HG03575 (cell line): Measurements from ENCODE around the gene MCF2L2.
"Not testable (repeated sequence)": the region's sequence is repeated elsewhere in the genome, so short reads cannot be mapped to it uniquely, and the experiment has no call there.

Experiments
- ATAC-seq: cut with Tn5 transposase; IDR thresholded peaks from one replicate; pipeline ENCODE4 v1.9.1; 2021; ENCODE audit not compliant: unreplicated experiment, insufficient number of reproducible peaks, low FRiP score; ENCODE audit errors: extremely low read depth

Gene MCF2L2

GRCh38 chr3:183446838-183447205 is 18.4 kb upstream of the MCF2L2 start:
- ATAC-seq: no peak

- no peak for ATAC-seq
Measured at GRCh38 chr3:183444748-183445147, 16.3 kb upstream of the MCF2L2 start.

- ATAC-seq: no peak
Measured at GRCh38 chr3:183443395-183444385, 15.3 kb upstream of the MCF2L2 start.

GRCh38 chr3:183442994-183443393 is 14.6 kb upstream of the MCF2L2 start:
- no peak for ATAC-seq

GRCh38 chr3:183440521-183440920 is 12.1 kb upstream of the MCF2L2 start:
- ATAC-seq: not testable (repeated sequence)

GRCh38 chr3:183439515-183439914 is 11.1 kb upstream of the MCF2L2 start:
- no peak for ATAC-seq

- no peak for ATAC-seq
Measured at GRCh38 chr3:183438735-183439134, 10.3 kb upstream of the MCF2L2 start.

- ATAC-seq: no peak
Measured at GRCh38 chr3:183437666-183438564, 9.5 kb upstream of the MCF2L2 start.

- ATAC-seq: no peak
Measured at GRCh38 chr3:183437061-183437460, 8.6 kb upstream of the MCF2L2 start.

GRCh38 chr3:183435661-183436060 is 7.2 kb upstream of the MCF2L2 start:
- peak; percentile 82 for ATAC-seq

GRCh38 chr3:183434992-183435391 is 6.6 kb upstream of the MCF2L2 start:
- ATAC-seq: no peak

- no peak for ATAC-seq
Measured at GRCh38 chr3:183434503-183434902, 6.1 kb upstream of the MCF2L2 start.

GRCh38 chr3:183430325-183430957 is 2.0 kb upstream of the MCF2L2 start:
- ATAC-seq: no peak

- no peak for ATAC-seq
Measured at GRCh38 chr3:183427876-183428446, 458 bp downstream of the MCF2L2 start.

GRCh38 chr3:183427196-183427875 is 1.1 kb downstream of the MCF2L2 start:
- no peak for ATAC-seq

- ATAC-seq: not testable (repeated sequence)
Measured at GRCh38 chr3:183418807-183419206, 9.6 kb downstream of the MCF2L2 start.

- ATAC-seq: no peak
Measured at GRCh38 chr3:183411216-183411922, 17.1 kb downstream of the MCF2L2 start.

GRCh38 chr3:183410759-183411158 is 17.7 kb downstream of the MCF2L2 start:
- no peak for ATAC-seq
